SK-N-SH treated with all-trans-retinoic acid at 6 μM for 48 hours (cell line): ENCODE data around the gene ARHGEF10L.

Source experiments
- ATAC-seq: fragments of 200-7000 bp; cut with Tn5 transposase; 3 replicates; pipeline ENCODE4 v1.9.1; 2020; ENCODE audit warnings: mild to moderate bottlenecking, moderate library complexity
- ARNTL ChIP-seq: fragments of 450-650 bp; formaldehyde crosslinking; IDR thresholded peaks from 2 replicates; pipeline ENCODE4 v1.5.0; 2020; ENCODE audit warnings: low read depth, mild to moderate bottlenecking, moderate library complexity, borderline replicate concordance
- BACH2 ChIP-seq: fragments of 250-450 bp; sonication (Bioruptor Pico); IDR thresholded peaks from 2 replicates; pipeline ENCODE4 v1.9.0; 2021; ENCODE audit warnings: mild to moderate bottlenecking, borderline replicate concordance
- CREB5 ChIP-seq: fragments of 250-450 bp; sonication (Bioruptor Pico); IDR thresholded peaks from 2 replicates; pipeline ENCODE4 v1.5.1; 2020; ENCODE audit warnings: low read depth, mild to moderate bottlenecking, moderate library complexity
- CSDC2 ChIP-seq: fragments of 250-450 bp; sonication (Bioruptor Pico); IDR thresholded peaks from 2 replicates; pipeline ENCODE4 v1.5.0; 2020; ENCODE audit warnings: mild to moderate bottlenecking, moderate library complexity
- CSRNP3 ChIP-seq: fragments of 250-450 bp; sonication (Bioruptor Pico); IDR thresholded peaks from 2 replicates; pipeline ENCODE4 v1.5.1; 2021; ENCODE audit warnings: mild to moderate bottlenecking, moderate library complexity
- ESRRG ChIP-seq: fragments of 250-450 bp; sonication (Bioruptor Pico); IDR thresholded peaks from 2 replicates; pipeline ENCODE4 v1.6.1; 2021; ENCODE audit warnings: mild to moderate bottlenecking
- GLIS3 ChIP-seq: fragments of 250-450 bp; sonication (Bioruptor Pico); IDR thresholded peaks from 2 replicates; pipeline ENCODE4 v1.5.0; 2020; ENCODE audit warnings: mild to moderate bottlenecking, moderate library complexity
- ISL1 ChIP-seq: fragments of 250-450 bp; sonication (Bioruptor Pico); IDR thresholded peaks from 2 replicates; pipeline ENCODE4 v2.1.2; 2022; ENCODE audit warnings: mild to moderate bottlenecking, moderate library complexity
- OSR1 ChIP-seq: fragments of 250-450 bp; sonication (Bioruptor Pico); IDR thresholded peaks from 2 replicates; pipeline ENCODE4 v1.8.0; 2022; ENCODE audit warnings: moderate library complexity, mild to moderate bottlenecking, inconsistent platforms
- PPARA ChIP-seq: fragments of 250-450 bp; sonication (Bioruptor Pico); IDR thresholded peaks from 2 replicates; pipeline ENCODE4 v1.5.0; 2020; ENCODE audit warnings: mild to moderate bottlenecking, borderline replicate concordance
- RARB ChIP-seq: fragments of 250-450 bp; sonication (Bioruptor Pico); IDR thresholded peaks from 2 replicates; pipeline ENCODE4 v1.8.0; 2021; ENCODE audit warnings: mild to moderate bottlenecking, moderate library complexity
- SNAI2 ChIP-seq: fragments of 250-450 bp; sonication (Bioruptor Pico); IDR thresholded peaks from 2 replicates; pipeline ENCODE4 v1.5.0; 2020; ENCODE audit warnings: mild to moderate bottlenecking, moderate library complexity
- TCF4 ChIP-seq: fragments of 250-450 bp; sonication (Bioruptor Pico); IDR thresholded peaks from 2 replicates; pipeline ENCODE4 v1.8.0; 2021; ENCODE audit warnings: mild to moderate bottlenecking, moderate library complexity, borderline replicate concordance
- TOX ChIP-seq: fragments of 250-450 bp; sonication (Bioruptor Pico); IDR thresholded peaks from 2 replicates; pipeline ENCODE4 v1.8.0; 2021; ENCODE audit warnings: mild to moderate bottlenecking, moderate library complexity, borderline replicate concordance
- TSHZ2 ChIP-seq: fragments of 250-450 bp; sonication (Bioruptor Pico); IDR thresholded peaks from 2 replicates; pipeline ENCODE4 v1.5.0; 2020; ENCODE audit warnings: mild to moderate bottlenecking, moderate library complexity
- ZC3H10 ChIP-seq: fragments of 250-450 bp; sonication (Bioruptor Pico); IDR thresholded peaks from 2 replicates; pipeline ENCODE4 v1.5.1; 2021; ENCODE audit warnings: mild to moderate bottlenecking, moderate library complexity
- ZFP3 ChIP-seq: fragments of 250-450 bp; sonication (Bioruptor Pico); IDR thresholded peaks from 2 replicates; pipeline ENCODE4 v1.5.0; 2020; ENCODE audit warnings: mild to moderate bottlenecking, moderate library complexity
- ZFP30 ChIP-seq: fragments of 450-650 bp; formaldehyde crosslinking; IDR thresholded peaks from 2 replicates; pipeline ENCODE4 v1.5.0; 2022; ENCODE audit warnings: mild to moderate bottlenecking, moderate library complexity
- ZNF565 ChIP-seq: fragments of 450-650 bp; formaldehyde crosslinking; conservative IDR thresholded peaks from 2 replicates; pipeline ENCODE4 v1.5.0; 2020; ENCODE audit warnings: low read depth, mild to moderate bottlenecking, moderate library complexity
- ZNF70 ChIP-seq: fragments of 450-650 bp; formaldehyde crosslinking; IDR thresholded peaks from 2 replicates; pipeline ENCODE4 v1.5.0; 2020; ENCODE audit warnings: mild to moderate bottlenecking, moderate library complexity
- ZNF8 ChIP-seq: fragments of 450-650 bp; formaldehyde crosslinking; IDR thresholded peaks from 2 replicates; pipeline ENCODE4 v1.5.0; 2020; ENCODE audit warnings: mild to moderate bottlenecking, moderate library complexity
- TF ChIP-seq, protein P1 (sequence below): fragments of 250-450 bp; sonication (Bioruptor Pico); IDR thresholded peaks from 2 replicates; pipeline ENCODE4 v1.8.0; 2021; ENCODE audit warnings: low read depth, mild to moderate bottlenecking, moderate library complexity, borderline replicate concordance

The ARHGEF10L gene

GRCh38 chr1:17729248-17729647, 189.8 kb downstream of the ARHGEF10L start:
- no peak for TF ChIP-seq OSR1 (CRISPR knock-in tag)
- TF ChIP-seq CREB5 (CRISPR knock-in tag): no peak
- no peak for TF ChIP-seq TSHZ2
- TF ChIP-seq ZFP30: no peak
- no peak for TF ChIP-seq ZNF8 (CRISPR knock-in tag)
- no peak for TF ChIP-seq BACH2
- TF ChIP-seq CSDC2 (CRISPR knock-in tag): no peak
- TF ChIP-seq SNAI2: no peak
- TF ChIP-seq, all 23 proteins: peak for 0
- ATAC-seq: no peak

DNA sequence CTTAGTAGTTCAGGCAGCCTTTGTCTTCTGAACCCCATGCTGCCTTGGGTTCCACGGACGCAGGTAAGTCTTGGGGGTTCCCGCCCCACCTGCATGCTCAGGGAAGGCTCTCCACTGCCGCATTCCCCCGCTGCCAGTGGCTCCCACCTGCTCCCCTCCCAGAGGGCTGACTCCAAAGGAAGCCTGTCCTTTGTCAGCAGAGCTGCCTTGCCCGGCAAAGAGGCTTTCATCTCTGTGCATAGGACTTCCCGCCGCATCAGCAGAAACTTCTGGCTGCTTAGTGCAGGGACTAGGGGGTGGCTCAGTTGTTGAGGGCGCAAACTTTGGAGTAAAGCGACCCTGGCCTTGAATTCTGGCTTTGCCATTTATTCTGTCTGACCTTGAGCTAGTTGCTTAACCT, 190.4 kb downstream of the ARHGEF10L start:
- TF ChIP-seq BACH2: no peak
- no peak for TF ChIP-seq ARNTL (CRISPR knock-in tag)
- TF ChIP-seq, protein P1, sequence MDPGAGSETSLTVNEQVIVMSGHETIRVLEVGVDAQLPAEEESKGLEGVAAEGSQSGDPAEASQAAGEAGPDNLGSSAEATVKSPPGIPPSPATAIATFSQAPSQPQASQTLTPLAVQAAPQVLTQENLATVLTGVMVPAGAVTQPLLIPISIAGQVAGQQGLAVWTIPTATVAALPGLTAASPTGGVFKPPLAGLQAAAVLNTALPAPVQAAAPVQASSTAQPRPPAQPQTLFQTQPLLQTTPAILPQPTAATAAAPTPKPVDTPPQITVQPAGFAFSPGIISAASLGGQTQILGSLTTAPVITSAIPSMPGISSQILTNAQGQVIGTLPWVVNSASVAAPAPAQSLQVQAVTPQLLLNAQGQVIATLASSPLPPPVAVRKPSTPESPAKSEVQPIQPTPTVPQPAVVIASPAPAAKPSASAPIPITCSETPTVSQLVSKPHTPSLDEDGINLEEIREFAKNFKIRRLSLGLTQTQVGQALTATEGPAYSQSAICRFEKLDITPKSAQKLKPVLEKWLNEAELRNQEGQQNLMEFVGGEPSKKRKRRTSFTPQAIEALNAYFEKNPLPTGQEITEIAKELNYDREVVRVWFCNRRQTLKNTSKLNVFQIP (CRISPR knock-in tag): no peak
- TF ChIP-seq CSDC2 (CRISPR knock-in tag): no peak
- TF ChIP-seq GLIS3 (CRISPR knock-in tag): no peak
- no peak for ATAC-seq

DNA sequence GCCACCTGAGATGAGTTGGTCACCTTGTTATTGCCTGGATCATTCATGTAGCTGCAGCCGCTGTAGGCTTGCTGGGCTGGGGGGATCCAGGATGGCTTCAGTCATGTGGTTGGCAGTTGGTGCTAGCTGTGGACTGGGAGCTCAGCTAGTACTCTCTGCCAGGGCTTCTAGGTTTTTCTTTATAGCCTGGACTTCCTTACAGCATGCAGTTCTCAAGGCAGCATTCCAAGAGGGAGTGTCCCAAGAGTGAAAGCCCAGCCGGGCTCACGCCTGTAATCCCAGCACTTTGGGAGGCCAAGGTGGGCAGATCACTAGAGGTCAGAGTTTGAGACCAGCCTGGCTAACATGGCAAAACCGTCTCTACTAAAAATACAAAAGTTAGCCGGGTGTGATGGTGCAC, 192.0 kb downstream of the ARHGEF10L start:
- no peak for ATAC-seq
- TF ChIP-seq ZNF8 (CRISPR knock-in tag): no peak
- TF ChIP-seq, all 23 proteins: peak for 0

DNA sequence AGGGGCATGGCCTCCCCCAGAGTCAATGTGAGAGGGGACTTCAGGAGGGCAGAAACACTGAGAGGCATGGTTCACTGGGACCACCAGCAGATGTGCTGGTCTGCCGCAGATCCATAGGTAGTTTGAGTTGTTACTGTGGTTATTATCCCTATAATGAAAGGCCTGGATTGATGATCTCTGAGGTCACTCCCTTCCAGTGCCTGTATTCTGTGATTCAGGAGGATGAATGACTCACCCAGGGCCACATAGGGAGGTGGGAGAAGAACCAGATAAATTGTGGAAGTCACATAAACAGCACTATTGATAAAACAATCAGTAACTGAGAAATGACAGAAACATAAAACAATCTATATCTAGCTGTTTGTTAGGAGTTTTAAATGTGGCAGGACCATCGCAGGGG, 193.0 kb downstream of the ARHGEF10L start:
- TF ChIP-seq ZFP3 (0 out of 2 replicates have a peak, but pooled peaks have one; percentile 52), ISL1 (peak; percentile 16; the same call in 1 of the 2 replicates)
- TF ChIP-seq, protein P1 (CRISPR knock-in tag): no peak
- ATAC-seq: peak; percentile 59

GRCh38 chr1:17733661-17734060, 194.2 kb downstream of the ARHGEF10L start:
- TF ChIP-seq ISL1 (no peak), CSDC2 (CRISPR knock-in tag) (no peak), CSRNP3 (CRISPR knock-in tag) (no peak), ZNF70 (no peak), ZNF8 (CRISPR knock-in tag) (no peak), ZFP3 (no peak), ZFP30 (no peak), ARNTL (CRISPR knock-in tag) (no peak), BACH2 (no peak), CREB5 (CRISPR knock-in tag) (no peak), OSR1 (CRISPR knock-in tag) (no peak), TCF4 (CRISPR knock-in tag) (no peak), RARB (CRISPR knock-in tag) (no peak), ESRRG (CRISPR knock-in tag) (no peak), ZC3H10 (CRISPR knock-in tag) (no peak), TOX (no peak), GLIS3 (CRISPR knock-in tag) (no peak), ZNF565 (CRISPR knock-in tag) (no peak), PPARA (no peak)
- TF ChIP-seq, protein P1 (CRISPR knock-in tag): no peak
- no peak for ATAC-seq
